Measurements from ENCODE around the gene STXBP1. TPM values are rescaled to one million over a fixed set of nuclear protein-coding genes. Genes with fewer than 3 reads are reported as not detected.

Gene STXBP1
- total and polyA plus RNA-seq, 2 donors (not counting 3 experiments of a cell fraction or from before 2014, with no cell fraction given): 18.8 to 51.3 TPM

GRCh38 chr9:127562279-127562796 lies 49.7 kb upstream of the STXBP1 start:
- POLR2A ChIA-PET: interaction anchor here (0.8 to 1.3 kb wide), 2 partner anchors 41 to 43 kb away, joined by 3 to 4 read pairs; no protein-coding TSS in a partner anchor
- H4K20me1 ChIP-seq (replicated peaks; ENCODE audit: control insufficient read depth, extremely low read depth, insufficient read depth, low read length): no peaks in the 10 kb centered on the region
- H3K27ac ChIP-seq (ENCODE audit: insufficient read depth, low read depth, low read length): peak overlapping the region; percentile 85
- no peak overlapping the region for H2AFZ ChIP-seq (ENCODE audit: low read depth, low read length)
- CTCF ChIA-PET: interaction anchor here (0.8 to 2.1 kb wide), 14 partner anchors 9 to 172 kb away, joined by 3 to 10 read pairs (median 6); partner anchors contain the start of gene TOR2A
- H3K27me3 ChIP-seq (ENCODE audit: control insufficient read depth in 2 of 2, insufficient read depth in 2 of 2, low read length in 2 of 2): no peaks in the 10 kb centered on the region
- TF ChIP-seq MYC (IDR thresholded peaks at IDR 0.05; ENCODE audit: low read depth, low read length) (no peak), MAX (IDR thresholded peaks at IDR 0.05; ENCODE audit: insufficient read depth, insufficient read length) (no peak), JUN (IDR thresholded peaks at IDR 0.05; ENCODE audit: borderline replicate concordance, insufficient read depth, insufficient read length, low read depth) (no peak), CTCF (IDR thresholded peaks at IDR 0.05; ENCODE audit: extremely low read depth in 1 of 2, insufficient read depth in 1 of 2, low read depth in 1 of 2, low read length in 2 of 2) (no peak), POLR2A (IDR thresholded peaks at IDR 0.05; ENCODE audit: low read depth, low read length) (no peak), POLR2AphosphoS5 (IDR thresholded peaks at IDR 0.05; ENCODE audit: insufficient read depth, low read depth, low read length) (no peak), EZH2 (IDR thresholded peaks at IDR 0.05; ENCODE audit: borderline replicate concordance, low read depth, low read length, severe bottlenecking) (no peak), GATA2 (IDR thresholded peaks at IDR 0.05; ENCODE audit: insufficient read depth, insufficient read length, low read depth, low read length) (no peak), FOS (IDR thresholded peaks at IDR 0.05; ENCODE audit: borderline replicate concordance, insufficient read depth, low read length) (no peak)
- no peaks in the 10 kb centered on the region for H3K9me3 ChIP-seq (replicated peaks; ENCODE audit: control insufficient read depth, insufficient read depth, low read length)
- TSS peak; percentile 47 for BruUV-seq (replicated peaks)
- peak overlapping the region; percentile 26 for H3K9ac ChIP-seq (replicated peaks; ENCODE audit: extremely low read depth, insufficient read depth, low read length)
- FAIRE-seq: no peak
- dilution Hi-C loops (cut with MboI; ENCODE audit: extremely low pct_ligation_motif_present, low sequenced_read_pairs) (no loop called here), intact Hi-C loops (cut with micrococcal nuclease) (loop anchor here (1.0 to 2.0 kb wide), 2 partner anchors 16 to 41 kb away; no protein-coding TSS in a partner anchor)
- peaks cover 8 to 9% of the 10 kb centered on the region in 2 experiments for H3K36me3 ChIP-seq (ENCODE audit: control insufficient read depth in 2 of 2, extremely low read depth in 1 of 2, insufficient read depth in 2 of 2, low read length in 2 of 2)
- peaks cover 86% of the 10 kb centered on the region for H3K79me2 ChIP-seq (ENCODE audit: control insufficient read depth, insufficient read depth, low read length)
- H3K9me1 ChIP-seq (replicated peaks; ENCODE audit: control insufficient read depth, extremely low read depth, insufficient read depth, low read length): no peaks in the 10 kb centered on the region
- DNase-seq (ENCODE audit: low read depth, low spot score): no peak
- H3K4me1 ChIP-seq (ENCODE audit: control insufficient read depth, extremely low read depth, insufficient read depth, low read length): peaks cover 71% of the 10 kb centered on the region
- no peak overlapping the region for H3K4me3 ChIP-seq (replicated peaks in 1 of 3; ENCODE audit: insufficient read depth in 1 of 3, low read depth in 1 of 3, low read length in 3 of 3)
- peak overlapping the region; percentile 35 for H3K4me2 ChIP-seq (ENCODE audit: insufficient read depth, low read length)

Data from endothelial cell of umbilical vein (primary cell).